22Rv1 (cell line): ENCODE data around the gene NLGN4Y.

Experiments used
- H3K27ac ChIP-seq: fragments of 450-650 bp; 2 replicates; pipeline ENCODE4 v1.5.1; 2017
- ZFX ChIP-seq: fragments of 450-650 bp; IDR thresholded peaks from 2 replicates; pipeline ENCODE4 v1.6.1; 2017; ENCODE audit warnings: antibody characterized with exemption, borderline replicate concordance
- TF ChIP-seq, protein P1 (sequence below): fragments of 450-650 bp; IDR thresholded peaks from 2 replicates; pipeline ENCODE4 v1.5.1; 2017; ENCODE audit warnings: mild to moderate bottlenecking

NLGN4Y gene

DNA sequence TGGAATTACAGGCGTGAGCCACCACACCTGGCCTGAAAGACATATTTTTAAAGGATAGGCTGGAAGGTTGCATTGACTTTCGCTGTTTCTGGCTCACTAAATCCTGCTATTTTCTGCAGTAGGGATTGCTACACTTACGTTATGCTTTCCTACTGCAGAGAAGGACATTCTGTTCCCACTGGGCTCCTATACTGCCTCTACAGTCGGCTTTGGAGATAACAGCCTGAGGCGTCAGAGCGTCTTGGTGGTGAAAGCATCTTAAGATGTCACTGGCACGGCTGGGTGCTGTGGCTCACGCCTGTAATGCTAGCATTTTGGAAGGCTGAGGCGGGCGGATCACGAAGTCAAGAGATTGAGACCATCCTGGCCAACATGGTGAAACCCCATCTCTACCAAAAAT is 77.0 kb downstream of the NLGN4Y start:
- no peak for TF ChIP-seq ZFX
- TF ChIP-seq, protein P1, sequence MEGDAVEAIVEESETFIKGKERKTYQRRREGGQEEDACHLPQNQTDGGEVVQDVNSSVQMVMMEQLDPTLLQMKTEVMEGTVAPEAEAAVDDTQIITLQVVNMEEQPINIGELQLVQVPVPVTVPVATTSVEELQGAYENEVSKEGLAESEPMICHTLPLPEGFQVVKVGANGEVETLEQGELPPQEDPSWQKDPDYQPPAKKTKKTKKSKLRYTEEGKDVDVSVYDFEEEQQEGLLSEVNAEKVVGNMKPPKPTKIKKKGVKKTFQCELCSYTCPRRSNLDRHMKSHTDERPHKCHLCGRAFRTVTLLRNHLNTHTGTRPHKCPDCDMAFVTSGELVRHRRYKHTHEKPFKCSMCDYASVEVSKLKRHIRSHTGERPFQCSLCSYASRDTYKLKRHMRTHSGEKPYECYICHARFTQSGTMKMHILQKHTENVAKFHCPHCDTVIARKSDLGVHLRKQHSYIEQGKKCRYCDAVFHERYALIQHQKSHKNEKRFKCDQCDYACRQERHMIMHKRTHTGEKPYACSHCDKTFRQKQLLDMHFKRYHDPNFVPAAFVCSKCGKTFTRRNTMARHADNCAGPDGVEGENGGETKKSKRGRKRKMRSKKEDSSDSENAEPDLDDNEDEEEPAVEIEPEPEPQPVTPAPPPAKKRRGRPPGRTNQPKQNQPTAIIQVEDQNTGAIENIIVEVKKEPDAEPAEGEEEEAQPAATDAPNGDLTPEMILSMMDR: no peak
- no peak overlapping the region for H3K27ac ChIP-seq

DNA sequence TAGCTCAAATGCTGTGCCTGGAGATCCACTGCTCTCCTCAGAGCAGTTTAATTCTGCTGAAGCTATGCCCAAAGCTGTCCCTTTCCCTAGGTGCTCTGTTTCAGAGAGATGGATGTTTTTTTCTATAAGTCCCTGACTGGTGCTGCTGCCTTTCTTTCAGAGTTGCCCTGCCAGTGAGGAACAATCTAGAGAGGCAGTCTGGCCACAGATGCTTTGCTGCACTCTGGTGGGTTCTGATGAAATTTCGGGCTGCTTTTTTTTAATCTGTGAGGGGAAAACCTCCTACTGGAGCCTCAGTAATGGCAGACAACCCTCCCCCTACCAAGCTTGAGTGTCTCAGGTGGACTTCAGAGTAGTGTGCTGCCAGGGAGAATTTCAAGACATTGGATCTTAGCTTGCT is 93.3 kb downstream of the NLGN4Y start:
- H3K27ac ChIP-seq: no peak overlapping the region
- TF ChIP-seq, protein P1: no peak
- TF ChIP-seq ZFX: no peak

- no peak overlapping the region for H3K27ac ChIP-seq
- TF ChIP-seq, protein P1: no peak
- TF ChIP-seq ZFX: no peak
These were observed 94.2 kb downstream of the NLGN4Y start for GRCh38 chrY:14618513-14618912.

GRCh38 chrY:14628208-14628607 is 103.9 kb downstream of the NLGN4Y start:
- no peak overlapping the region for H3K27ac ChIP-seq
- TF ChIP-seq, protein P1: no peak
- no peak for TF ChIP-seq ZFX

DNA sequence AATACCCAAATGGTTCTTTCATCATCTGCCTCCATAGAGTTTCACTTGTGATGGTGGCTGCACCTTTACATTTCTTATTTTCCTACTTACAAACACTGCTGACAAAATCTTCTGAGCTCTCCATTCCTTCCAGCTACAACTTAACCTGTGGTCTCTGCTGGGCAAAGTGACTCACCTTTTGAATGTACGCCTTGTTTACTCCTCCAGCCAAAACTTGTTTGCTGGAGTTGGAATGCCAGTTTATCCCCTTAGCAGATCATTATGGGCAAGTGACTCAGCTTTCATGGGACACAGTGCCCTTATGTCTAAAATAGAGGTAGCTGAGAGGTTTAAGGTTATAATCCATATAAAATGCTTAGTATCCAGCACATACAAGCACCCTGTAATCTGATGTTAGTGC is 107.3 kb downstream of the NLGN4Y start:
- no peak overlapping the region for H3K27ac ChIP-seq
- TF ChIP-seq, protein P1: no peak
- no peak for TF ChIP-seq ZFX

GRCh38 chrY:14633718-14634117 is 109.4 kb downstream of the NLGN4Y start:
- H3K27ac ChIP-seq: no peak overlapping the region
- TF ChIP-seq, protein P1: no peak
- TF ChIP-seq ZFX: no peak

DNA sequence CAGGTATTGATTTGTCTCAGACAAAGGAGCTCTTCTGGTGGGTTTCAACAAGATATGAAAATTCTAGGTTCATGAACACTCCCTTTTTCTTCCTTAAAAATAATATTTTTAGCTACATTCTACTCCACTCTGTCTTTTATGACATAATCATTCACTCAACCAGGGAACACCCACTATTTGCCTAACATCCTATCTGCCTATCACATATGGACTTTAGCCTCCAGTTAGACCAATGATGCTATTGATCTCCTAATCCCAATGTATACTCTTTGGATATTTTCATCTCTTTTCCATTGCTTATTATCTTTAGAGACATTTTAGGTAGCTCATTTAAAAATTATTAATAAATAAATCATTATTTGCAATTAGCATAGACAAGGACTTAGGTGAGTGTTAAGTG is 110.6 kb downstream of the NLGN4Y start:
- TF ChIP-seq, protein P1: no peak
- TF ChIP-seq ZFX: no peak
- no peak overlapping the region for H3K27ac ChIP-seq
